ENCODE results near the gene GUCY1B1.

- TF ChIP-seq YY1 (IDR thresholded peaks at IDR 0.05; ENCODE audit: insufficient read depth, insufficient read length) (no peak), SUZ12 (IDR thresholded peaks at IDR 0.05; ENCODE audit: extremely low read depth, insufficient read depth, insufficient read length) (no peak), ZNF274 (IDR thresholded peaks at IDR 0.05; ENCODE audit: low read depth, low read length) (no peak)
Measured at GRCh38 chr4:155742310-155743015, 16.4 kb upstream of the GUCY1B1 start.
